Parathyroid adenoma (tissue), 2 donors: Measurements from ENCODE around the gene BAZ1A.
"Not testable (repeated sequence)": the region's sequence is repeated elsewhere in the genome, so short reads cannot be mapped to it uniquely, and the experiment has no call there.

Source experiments
- H2AFZ ChIP-seq: fragments of 300-600 bp; sonication (generic); one replicate; pipeline ENCODE4 v1.7.0; 2017; ENCODE audit warnings: antibody characterized with exemption, mild to moderate bottlenecking
- H3K27ac ChIP-seq: fragments of 300-600 bp; sonication (generic); one replicate; pipeline ENCODE4 v1.7.0; 2017
- H3K27me3 ChIP-seq: fragments of 300-600 bp; sonication (generic); one replicate; pipeline ENCODE4 v1.7.0; 2017; ENCODE audit warnings: low read length; ENCODE audit not compliant: control insufficient read depth, insufficient read depth
- H3K36me3 ChIP-seq: fragments of 300-600 bp; sonication (generic); one replicate; pipeline ENCODE4 v1.7.0; 2017; ENCODE audit warnings: low read length; ENCODE audit not compliant: control insufficient read depth, insufficient read depth
- H3K4me1 ChIP-seq: fragments of 300-600 bp; sonication (generic); one replicate; pipeline ENCODE4 v1.7.0; 2017; ENCODE audit warnings: control low read depth
- H3K4me2 ChIP-seq: fragments of 300-600 bp; sonication (generic); one replicate; pipeline ENCODE4 v1.7.0; 2017; ENCODE audit warnings: low read length
- H3K4me3 ChIP-seq: fragments of 300-600 bp; sonication (generic); one replicate; pipeline ENCODE4 v1.7.0; 2017; ENCODE audit warnings: low read depth, low read length
- H3K79me2 ChIP-seq: fragments of 300-600 bp; sonication (generic); one replicate; pipeline ENCODE4 v1.7.0; 2017; ENCODE audit warnings: control low read depth
- H3K9ac ChIP-seq: fragments of 300-600 bp; sonication (generic); one replicate; pipeline ENCODE4 v1.7.0; 2017; ENCODE audit warnings: mild to moderate bottlenecking
- H3K9me3 ChIP-seq: fragments of 300-600 bp; sonication (generic); one replicate; pipeline ENCODE4 v1.7.0; 2017; ENCODE audit warnings: low read length; ENCODE audit not compliant: control insufficient read depth
- TF ChIP-seq, protein P1 (sequence below): fragments of 300-600 bp; sonication (generic); IDR thresholded peaks from one replicate; pipeline ENCODE4 v1.7.0; 2017; ENCODE audit warnings: antibody characterized with exemption, mild to moderate bottlenecking
- donor health status: primary hyperparathyroidism.

The BAZ1A gene

DNA sequence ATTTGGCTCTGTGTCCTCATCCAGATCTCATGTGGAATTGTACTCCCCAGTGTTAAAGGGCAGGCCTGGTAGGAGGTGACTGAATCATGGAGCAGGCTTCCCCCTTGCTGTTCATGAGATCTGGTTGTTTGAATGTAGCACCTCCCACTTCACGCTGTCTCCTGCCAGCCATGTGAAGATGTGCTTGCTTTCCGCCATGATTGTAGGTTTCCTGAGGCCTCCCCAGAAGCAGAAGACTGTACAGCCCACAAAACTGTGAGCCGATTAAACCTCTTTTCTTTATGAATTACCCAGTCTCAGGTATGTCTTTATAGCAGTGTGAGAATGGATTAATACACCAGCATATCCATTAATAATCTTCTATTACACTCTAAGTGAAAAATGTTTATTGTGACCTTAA lies 70.2 kb downstream of the BAZ1A start:
- no peak overlapping the region for H3K4me3 ChIP-seq
- no peaks in the 10 kb centered on the region for H3K36me3 ChIP-seq
- no peaks in the 10 kb centered on the region for H3K9me3 ChIP-seq
- no peaks in the 10 kb centered on the region for H3K79me2 ChIP-seq
- H3K4me1 ChIP-seq, result no peaks in the 10 kb centered on the region
- no peak overlapping the region for H3K27ac ChIP-seq
- no peak overlapping the region for H2AFZ ChIP-seq
- no peaks in the 10 kb centered on the region for H3K27me3 ChIP-seq
- H3K9ac ChIP-seq, result no peak overlapping the region
- TF ChIP-seq, protein P1, sequence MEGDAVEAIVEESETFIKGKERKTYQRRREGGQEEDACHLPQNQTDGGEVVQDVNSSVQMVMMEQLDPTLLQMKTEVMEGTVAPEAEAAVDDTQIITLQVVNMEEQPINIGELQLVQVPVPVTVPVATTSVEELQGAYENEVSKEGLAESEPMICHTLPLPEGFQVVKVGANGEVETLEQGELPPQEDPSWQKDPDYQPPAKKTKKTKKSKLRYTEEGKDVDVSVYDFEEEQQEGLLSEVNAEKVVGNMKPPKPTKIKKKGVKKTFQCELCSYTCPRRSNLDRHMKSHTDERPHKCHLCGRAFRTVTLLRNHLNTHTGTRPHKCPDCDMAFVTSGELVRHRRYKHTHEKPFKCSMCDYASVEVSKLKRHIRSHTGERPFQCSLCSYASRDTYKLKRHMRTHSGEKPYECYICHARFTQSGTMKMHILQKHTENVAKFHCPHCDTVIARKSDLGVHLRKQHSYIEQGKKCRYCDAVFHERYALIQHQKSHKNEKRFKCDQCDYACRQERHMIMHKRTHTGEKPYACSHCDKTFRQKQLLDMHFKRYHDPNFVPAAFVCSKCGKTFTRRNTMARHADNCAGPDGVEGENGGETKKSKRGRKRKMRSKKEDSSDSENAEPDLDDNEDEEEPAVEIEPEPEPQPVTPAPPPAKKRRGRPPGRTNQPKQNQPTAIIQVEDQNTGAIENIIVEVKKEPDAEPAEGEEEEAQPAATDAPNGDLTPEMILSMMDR, result no peak
- no peak overlapping the region for H3K4me2 ChIP-seq

DNA sequence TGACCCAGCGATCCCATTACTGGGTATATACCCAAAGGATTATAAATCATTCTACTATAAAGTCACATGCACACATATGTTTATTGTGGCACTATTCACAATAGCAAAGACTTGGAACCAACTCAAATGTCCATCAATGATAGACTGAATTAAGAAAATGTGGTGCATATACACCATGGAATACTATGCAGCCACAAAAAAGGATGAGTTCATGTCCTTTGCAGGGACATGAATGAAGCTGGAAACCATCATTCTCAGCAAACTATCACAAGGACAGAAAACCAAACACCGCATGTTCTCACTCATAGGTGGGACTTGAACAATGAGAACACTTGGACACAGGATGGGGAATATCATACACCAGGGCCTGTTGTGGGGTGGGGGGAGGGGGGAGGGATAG lies 76.3 kb downstream of the BAZ1A start:
- H3K9me3 ChIP-seq, H3K4me3 ChIP-seq, H3K27ac ChIP-seq, H3K79me2 ChIP-seq, H3K27me3 ChIP-seq, H3K4me1 ChIP-seq, H3K9ac ChIP-seq, H3K36me3 ChIP-seq, H3K4me2 ChIP-seq, H2AFZ ChIP-seq: not testable (repeated sequence)

DNA sequence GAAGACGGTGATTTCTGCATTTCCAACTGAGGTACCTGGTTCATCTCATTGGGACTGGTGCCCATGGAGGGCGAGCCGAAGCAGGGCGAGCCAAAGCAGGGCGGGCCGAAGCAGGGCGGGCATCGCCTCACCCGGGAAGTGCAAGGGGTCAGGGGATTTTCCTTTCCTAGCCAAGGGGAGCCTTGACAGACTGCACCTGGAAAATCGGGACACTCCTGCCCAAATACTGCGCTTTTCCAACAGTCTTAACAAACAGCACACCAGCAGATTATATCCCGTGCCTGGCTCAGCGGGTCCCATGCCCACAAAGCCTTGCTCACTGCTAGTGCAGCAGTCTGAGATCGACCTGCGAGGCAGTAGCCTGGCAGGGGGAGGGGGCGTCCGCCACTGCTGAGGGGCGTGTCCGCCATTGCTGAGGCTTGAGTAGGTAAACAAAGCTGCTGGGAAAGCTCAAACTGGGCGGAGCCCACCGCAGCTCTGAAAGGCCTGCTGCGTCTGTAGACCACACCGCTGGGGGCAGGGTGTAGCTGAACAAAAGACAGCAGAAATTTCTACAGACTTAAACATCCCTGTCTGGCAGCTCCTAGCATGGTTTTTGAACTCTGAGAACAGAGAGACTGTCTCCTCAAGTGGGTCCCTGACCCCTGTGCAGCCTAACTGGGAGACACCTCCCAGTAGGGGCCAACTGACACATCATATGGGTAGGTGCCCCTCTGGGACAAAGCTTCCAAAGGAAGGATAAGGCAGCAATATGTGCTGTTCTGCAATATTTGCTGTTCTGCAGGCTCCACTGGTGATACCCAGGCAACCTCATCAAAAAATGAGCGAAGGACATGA lies 77.2 kb downstream of the BAZ1A start:
- Histone ChIP-seq H3K9ac (no peak overlapping the region), H2AFZ (no peak overlapping the region), H3K27me3 (no peaks in the 10 kb centered on the region), H3K27ac (no peak overlapping the region), H3K4me1 (no peaks in the 10 kb centered on the region), H3K36me3 (no peaks in the 10 kb centered on the region), H3K4me3 (no peak overlapping the region), H3K9me3 (no peaks in the 10 kb centered on the region), H3K79me2 (no peaks in the 10 kb centered on the region), H3K4me2 (no peak overlapping the region)
- TF ChIP-seq, protein P1, result no peak

DNA sequence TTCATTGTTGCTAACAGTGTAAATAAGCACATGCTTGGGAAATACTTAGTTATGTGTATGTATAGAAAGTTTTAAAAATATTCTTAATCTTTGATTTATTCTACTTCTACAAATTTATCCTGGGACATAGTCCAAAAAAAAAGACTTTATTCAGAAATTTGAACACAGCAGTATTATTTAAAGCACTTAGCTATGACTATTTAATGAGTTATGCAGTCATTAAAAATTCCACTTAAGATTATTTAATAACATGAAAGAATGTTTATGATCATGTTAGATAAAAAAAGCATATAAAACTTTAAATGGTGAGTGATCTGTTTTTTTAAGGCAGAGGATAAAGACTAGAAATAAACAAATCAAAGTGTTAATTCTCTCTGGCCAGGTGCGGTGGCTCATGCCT lies 78.3 kb downstream of the BAZ1A start:
- Histone ChIP-seq H3K27me3 (no peaks in the 10 kb centered on the region), H2AFZ (no peak overlapping the region), H3K9me3 (no peaks in the 10 kb centered on the region), H3K4me2 (no peak overlapping the region), H3K4me1 (no peaks in the 10 kb centered on the region), H3K36me3 (no peaks in the 10 kb centered on the region), H3K4me3 (no peak overlapping the region), H3K27ac (no peak overlapping the region), H3K79me2 (no peaks in the 10 kb centered on the region), H3K9ac (no peak overlapping the region)
- TF ChIP-seq, protein P1, result no peak

DNA sequence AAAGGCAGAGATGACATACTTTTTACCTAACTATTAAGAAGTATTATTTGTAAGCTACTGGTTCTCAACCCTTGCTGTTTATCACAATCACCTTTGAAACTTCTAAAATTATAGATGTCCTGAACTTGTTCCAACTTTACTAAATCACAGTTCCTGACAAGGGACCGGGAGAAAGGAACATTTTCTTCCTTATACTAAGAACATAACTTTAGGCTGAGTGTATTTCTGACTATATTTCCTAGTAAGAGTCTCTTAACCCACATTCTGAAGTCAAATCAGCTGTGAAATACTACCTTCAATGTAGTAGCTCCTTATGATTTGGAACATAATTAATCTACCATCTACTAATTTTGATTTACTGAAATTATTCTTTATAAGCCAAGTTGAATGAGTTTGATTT lies 80.2 kb downstream of the BAZ1A start:
- TF ChIP-seq, protein P1, result no peak
- no peaks in the 10 kb centered on the region for H3K27me3 ChIP-seq
- no peaks in the 10 kb centered on the region for H3K36me3 ChIP-seq
- no peak overlapping the region for H3K4me3 ChIP-seq
- no peaks in the 10 kb centered on the region for H3K4me1 ChIP-seq
- H3K27ac ChIP-seq, result no peak overlapping the region
- H2AFZ ChIP-seq, result no peak overlapping the region
- no peak overlapping the region for H3K9ac ChIP-seq
- H3K9me3 ChIP-seq, result no peaks in the 10 kb centered on the region
- H3K79me2 ChIP-seq, result no peaks in the 10 kb centered on the region
- no peak overlapping the region for H3K4me2 ChIP-seq
